Astrocyte (in vitro differentiated cells and primary cell): ENCODE measurements around the gene CCDC187.

Experiments
- EZH2 ChIP-seq: IDR thresholded peaks from 2 replicates; pipeline ENCODE4 v1.6.1; 2012; ENCODE audit warnings: mild to moderate bottlenecking, low read length, inconsistent platforms; ENCODE audit not compliant: insufficient read depth
- TF ChIP-seq, protein P1 (sequence below): IDR thresholded peaks from 2 replicates; pipeline ENCODE4 v1.5.1; 2011; ENCODE audit warnings: low read depth, mild to moderate bottlenecking, inconsistent platforms, low read length, moderate library complexity; ENCODE audit not compliant: insufficient read depth

DNA sequence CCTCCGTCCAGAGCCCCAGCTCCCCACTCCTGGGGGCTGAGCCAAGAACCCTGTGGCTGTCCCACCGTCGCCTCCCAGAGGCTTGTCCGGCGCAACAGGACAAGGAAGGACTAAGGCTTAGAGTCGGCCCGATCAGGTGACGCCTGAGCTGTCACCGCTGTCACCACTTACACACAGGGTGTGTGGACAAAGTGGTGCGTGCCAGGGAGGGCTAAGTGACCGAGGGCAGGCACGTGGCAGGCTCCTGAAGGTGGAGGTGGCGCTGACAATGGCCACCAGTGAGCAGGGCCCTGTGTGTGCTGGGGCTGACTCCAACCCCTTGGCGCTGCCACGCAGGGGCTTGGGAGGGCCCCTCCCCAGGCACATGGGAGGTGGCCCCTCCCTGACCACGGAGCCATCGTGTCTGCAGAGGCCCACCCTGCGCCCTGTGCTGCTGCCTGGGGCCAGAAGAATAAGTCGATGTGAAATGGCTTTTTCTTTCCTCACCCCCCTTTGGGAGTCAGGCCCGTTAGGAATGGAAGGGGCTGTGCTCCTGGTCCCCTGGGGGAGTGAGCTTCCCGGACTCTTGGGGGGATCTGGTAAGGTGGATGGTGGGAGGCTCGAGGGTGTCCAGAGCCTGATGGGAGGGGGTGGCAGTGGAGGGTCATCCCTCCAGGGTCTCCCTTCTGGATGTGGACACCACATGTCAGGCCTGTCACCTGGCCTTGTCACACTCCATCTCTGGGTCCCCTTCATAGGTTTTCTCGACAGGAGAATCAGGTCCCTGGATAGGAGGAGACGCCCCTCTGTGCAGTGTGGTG lies 20.8 kb upstream of the CCDC187 start:
- TF ChIP-seq, protein P1, sequence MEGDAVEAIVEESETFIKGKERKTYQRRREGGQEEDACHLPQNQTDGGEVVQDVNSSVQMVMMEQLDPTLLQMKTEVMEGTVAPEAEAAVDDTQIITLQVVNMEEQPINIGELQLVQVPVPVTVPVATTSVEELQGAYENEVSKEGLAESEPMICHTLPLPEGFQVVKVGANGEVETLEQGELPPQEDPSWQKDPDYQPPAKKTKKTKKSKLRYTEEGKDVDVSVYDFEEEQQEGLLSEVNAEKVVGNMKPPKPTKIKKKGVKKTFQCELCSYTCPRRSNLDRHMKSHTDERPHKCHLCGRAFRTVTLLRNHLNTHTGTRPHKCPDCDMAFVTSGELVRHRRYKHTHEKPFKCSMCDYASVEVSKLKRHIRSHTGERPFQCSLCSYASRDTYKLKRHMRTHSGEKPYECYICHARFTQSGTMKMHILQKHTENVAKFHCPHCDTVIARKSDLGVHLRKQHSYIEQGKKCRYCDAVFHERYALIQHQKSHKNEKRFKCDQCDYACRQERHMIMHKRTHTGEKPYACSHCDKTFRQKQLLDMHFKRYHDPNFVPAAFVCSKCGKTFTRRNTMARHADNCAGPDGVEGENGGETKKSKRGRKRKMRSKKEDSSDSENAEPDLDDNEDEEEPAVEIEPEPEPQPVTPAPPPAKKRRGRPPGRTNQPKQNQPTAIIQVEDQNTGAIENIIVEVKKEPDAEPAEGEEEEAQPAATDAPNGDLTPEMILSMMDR: no peak
- no peak for TF ChIP-seq EZH2
